GM18951 (cell line): Measurements from ENCODE around the gene FHIT.
"Not testable (repeated sequence)": the region's sequence is repeated elsewhere in the genome, so short reads cannot be mapped to it uniquely, and the experiment has no call there.

ENCODE experiments used
- POLR2A ChIP-seq: IDR thresholded peaks from 4 replicates; pipeline ENCODE4 v1.6.1; 2011; ENCODE audit warnings: mild to moderate bottlenecking; ENCODE audit not compliant: insufficient read length, insufficient read depth; ENCODE audit errors: extremely low read depth
- in situ Hi-C: fragments of 300-500 bp; cut with MboI; formaldehyde crosslinking; loops from one replicate; pipeline ENCODE4 v1.12.0; 2022; ENCODE audit warnings: low sequenced_read_pairs, mixed read lengths, inconsistent platforms; ENCODE audit not compliant: unreplicated experiment

The FHIT gene

DNA sequence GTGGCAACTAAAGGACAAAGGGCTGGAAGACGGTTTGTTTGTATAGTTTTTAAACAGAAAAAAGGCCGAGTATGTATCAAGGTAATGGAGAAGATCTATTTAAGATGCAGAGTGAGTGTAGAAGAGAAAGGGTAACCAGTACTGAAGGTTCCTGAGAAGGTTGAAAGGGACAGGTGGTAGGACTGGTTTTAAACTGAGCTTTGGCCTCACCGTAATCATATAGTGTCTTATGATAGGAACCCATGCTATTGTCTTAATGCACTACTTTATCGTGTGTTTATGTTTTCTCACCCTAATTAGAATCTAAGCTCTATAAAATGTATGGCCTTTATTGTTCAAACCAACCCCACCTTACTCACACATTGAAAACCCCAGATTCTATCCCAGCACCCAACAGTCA is 32.7 kb downstream of the FHIT start:
- no peak for TF ChIP-seq POLR2A
- in situ Hi-C loops, result no loop called here

DNA sequence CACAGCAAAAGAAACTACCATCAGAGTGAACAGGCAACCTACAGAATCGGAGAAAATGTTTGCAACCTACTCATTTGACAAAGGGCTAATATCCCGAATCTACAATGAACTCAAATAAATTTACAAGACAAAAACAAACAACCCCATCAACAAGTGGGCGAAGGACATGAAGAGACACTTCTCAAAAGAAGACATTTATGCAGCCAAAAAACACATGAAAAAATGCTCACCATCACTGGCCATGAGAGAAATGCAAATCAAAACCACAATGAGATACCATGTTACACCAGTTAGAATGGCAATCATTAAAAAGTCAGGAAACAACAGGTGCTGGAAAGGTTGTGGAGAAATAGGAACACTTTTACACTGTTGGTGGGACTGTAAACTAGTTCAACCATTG is 35.1 kb downstream of the FHIT start:
- in situ Hi-C loops, result not testable (repeated sequence)

DNA sequence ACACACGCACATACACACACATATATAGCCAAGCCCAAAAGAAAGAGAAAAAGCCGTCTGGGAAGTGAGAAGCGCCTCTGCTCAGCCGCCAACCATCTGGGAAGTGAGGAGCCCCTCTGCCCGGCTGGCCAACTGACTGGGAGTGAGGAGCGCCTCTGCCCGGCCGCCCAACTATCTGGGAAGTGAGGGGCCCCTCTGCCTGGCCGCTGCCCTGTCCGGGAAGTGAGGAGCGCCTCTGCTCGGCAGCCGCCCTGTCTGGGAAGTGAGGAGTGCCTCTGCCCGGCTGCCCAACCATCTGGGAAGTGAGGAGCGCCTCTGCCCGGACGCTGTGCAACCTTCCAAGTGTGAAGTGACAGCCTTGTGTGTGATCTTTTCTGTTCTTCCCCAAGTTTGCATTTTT is 49.2 kb downstream of the FHIT start:
- no peak for TF ChIP-seq POLR2A
- in situ Hi-C loops, result no loop called here

DNA sequence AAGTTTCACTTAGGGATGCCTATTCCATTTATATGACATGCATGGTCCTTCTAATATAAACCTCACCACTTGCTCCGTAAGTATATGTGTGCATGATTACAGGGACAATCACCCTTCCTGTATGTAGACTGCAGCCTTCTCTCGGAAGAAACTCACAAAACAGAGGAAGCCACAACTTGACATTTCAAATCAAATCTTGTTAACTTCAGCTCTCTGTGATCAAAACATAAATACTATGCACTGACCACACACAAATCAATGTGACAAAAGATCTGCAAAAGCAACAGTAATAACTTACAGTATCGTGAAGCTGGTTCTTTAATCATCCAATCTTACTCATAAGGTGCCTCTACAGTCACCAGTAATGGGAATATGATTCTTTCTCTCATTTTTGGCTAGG is 50.2 kb downstream of the FHIT start:
- TF ChIP-seq POLR2A, result no peak
- in situ Hi-C loops, result no loop called here

DNA sequence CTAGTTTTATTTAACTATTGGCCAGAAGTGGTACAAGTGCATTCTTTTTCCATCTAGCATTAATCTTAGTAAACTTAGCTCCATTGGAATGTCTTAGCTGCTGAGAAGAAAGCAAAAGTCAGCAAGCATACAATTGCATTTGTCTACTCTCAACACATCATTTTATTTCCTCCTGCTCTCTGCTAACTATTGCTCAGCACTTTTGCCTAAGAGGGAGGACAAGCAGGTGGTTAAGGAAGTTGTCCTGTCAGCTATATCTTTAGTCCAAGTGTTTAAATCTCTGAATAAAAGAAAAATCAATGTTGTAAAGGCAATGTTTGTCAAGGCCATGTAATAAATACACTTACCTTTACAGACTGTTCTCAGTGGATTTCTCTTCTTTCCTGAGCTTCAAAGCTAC is 51.0 kb downstream of the FHIT start:
- no peak for TF ChIP-seq POLR2A
- in situ Hi-C loops, result no loop called here

DNA sequence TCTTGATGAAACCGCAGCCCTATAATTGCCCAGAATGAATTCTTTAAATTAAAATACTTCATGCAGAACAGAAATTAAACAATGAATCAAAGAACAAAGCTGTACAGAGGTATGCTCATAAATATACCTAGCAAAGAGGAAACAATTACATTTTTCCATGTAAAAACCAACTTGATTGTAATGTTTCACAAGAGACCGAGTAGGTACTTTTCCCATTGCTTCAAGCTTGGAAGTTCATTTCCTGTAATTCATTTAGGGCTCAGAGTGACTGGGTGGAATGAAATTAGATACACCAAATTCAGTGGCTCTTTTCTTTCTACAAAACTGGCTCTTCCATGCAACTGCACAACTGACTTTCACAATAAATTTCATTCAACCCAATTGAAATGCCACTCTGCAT is 51.4 kb downstream of the FHIT start:
- in situ Hi-C loops, result no loop called here
- no peak for TF ChIP-seq POLR2A

DNA sequence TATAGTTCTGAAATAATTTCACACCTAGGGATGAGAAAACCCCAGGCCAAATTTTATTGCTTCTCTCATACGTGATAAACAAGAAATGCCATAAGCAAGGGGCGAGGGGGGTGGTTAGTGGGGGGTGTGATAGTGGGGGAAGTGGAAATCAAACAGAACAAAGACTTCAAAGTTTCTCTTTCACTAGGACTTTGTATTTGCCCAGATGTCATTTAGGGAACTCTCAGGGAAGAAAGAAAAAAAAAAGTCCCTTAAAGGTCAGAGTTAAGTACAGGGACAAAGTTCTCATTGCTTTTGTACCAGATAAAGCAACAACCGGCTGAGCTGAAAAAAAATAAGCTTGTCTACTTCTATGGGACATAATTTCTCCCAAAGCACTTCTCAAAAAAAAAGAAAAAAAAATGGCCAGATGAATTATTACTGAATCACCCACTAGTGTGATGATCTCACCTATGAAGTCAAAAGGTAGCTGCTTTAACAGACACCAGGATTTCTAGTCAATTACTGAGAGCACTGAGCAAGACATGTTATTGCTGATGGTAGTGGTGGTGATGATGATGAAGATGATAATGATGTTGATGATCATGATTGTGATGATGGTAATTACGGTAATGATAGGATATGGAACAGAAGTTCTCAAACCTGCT is 56.2 kb downstream of the FHIT start:
- in situ Hi-C loops, result no loop called here
- TF ChIP-seq POLR2A, result no peak

DNA sequence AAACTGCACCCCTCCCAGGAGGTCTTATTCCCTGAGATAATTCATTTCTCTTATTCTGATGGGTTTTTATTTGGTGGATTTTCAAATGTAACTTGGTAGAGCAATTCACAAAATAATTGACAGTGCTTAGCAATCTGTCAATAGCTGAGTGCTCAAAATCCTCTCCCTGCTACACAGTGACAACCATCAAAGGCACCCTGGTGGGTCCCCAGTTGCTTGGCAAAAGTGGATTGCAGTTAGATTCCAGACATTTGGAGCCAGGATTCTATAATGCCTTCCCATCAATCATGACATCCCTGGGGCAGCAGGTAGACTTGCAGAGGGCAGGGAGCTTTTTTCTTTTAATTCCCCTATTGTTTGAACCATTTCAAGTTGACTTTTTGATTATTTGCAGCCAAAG is 59.0 kb downstream of the FHIT start:
- TF ChIP-seq POLR2A, result no peak
- in situ Hi-C loops, result no loop called here

- in situ Hi-C loops, result not testable (repeated sequence)
Observed at GRCh38 chr3:61190205-61190604, 61.0 kb downstream of the FHIT start.

- in situ Hi-C loops, result no loop called here
Observed at GRCh38 chr3:61186030-61186429, 65.2 kb downstream of the FHIT start.

DNA sequence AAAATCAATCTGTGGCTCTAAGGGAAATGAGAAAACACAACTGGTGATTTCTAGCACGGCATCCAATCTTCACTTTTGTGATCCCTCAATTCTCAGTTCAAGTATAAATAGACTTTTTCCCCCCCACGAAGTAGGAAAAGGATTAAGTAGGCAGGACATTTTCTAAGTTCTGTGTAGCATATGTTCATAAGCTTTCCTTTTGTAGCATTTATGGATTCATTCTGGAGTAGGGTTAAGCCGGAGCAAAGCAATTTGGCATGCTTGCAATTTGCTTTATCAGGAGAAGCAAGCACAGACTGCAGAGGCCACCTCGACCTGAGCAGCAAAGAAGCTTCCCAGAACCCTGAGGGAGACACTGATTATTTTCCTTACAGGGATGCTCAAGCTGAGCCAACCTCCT is 66.3 kb downstream of the FHIT start:
- in situ Hi-C loops, result no loop called here
- no peak for TF ChIP-seq POLR2A

More at GRCh38 chr3:61186030-61186429, 65.2 kb downstream of the FHIT start:
- TF ChIP-seq POLR2A, result no peak

DNA sequence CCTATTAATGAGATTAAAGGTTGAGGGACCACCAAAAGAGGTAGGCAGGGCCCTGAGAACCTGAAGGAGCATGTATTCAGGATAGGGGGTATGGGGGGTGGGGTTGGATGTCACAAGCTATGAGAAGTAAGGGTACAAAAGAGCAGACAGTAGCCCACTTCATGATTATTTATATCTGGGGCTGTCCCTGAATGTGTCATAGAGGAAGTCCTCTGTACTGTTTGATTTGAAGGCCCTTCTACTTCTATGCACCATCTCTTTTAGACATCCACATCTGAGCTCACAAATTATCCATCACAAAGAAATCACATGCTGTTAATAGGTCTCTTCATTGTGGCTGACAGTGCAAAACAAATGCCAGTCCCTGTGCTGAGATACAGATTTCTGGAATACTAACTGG is 68.6 kb downstream of the FHIT start:
- no peak for TF ChIP-seq POLR2A
- in situ Hi-C loops, result no loop called here

DNA sequence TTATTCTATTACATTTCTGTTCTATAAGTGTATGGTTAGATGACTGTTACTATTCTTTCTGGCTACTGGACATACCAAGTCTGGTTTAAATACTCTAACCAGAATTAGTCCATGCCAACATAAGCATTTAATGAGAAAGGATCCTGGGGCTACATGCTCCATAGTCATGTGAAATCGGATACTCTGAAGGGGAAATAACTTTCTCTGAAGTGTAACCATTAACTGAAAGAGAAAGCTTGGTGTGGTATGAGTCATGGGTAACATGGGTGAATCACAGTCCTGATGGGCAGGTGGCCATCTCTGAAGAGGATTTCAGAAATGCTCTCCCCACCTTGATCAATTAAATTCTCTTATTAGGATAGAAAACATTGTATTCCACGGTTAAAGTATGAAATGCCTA is 69.4 kb downstream of the FHIT start:
- in situ Hi-C loops, result no loop called here
- no peak for TF ChIP-seq POLR2A

- in situ Hi-C loops, result no loop called here
- no peak for TF ChIP-seq POLR2A
Observed at GRCh38 chr3:61180206-61180605, 71.0 kb downstream of the FHIT start.

- in situ Hi-C loops, result no loop called here
- no peak for TF ChIP-seq POLR2A
Observed at GRCh38 chr3:61178167-61178566, 73.1 kb downstream of the FHIT start.
